Fibroblast of peridontal ligament (primary cell): ENCODE results near the gene MBLAC1.
A peak's percentile ranks its signal among the peaks of the same experiment; 100 is the strongest.

Experiments
- DNase-seq: peaks from one replicate; pipeline ENCODE4 v3.0.0-alpha.2; 2010; ENCODE audit errors: extremely low read depth

MBLAC1 gene

DNA sequence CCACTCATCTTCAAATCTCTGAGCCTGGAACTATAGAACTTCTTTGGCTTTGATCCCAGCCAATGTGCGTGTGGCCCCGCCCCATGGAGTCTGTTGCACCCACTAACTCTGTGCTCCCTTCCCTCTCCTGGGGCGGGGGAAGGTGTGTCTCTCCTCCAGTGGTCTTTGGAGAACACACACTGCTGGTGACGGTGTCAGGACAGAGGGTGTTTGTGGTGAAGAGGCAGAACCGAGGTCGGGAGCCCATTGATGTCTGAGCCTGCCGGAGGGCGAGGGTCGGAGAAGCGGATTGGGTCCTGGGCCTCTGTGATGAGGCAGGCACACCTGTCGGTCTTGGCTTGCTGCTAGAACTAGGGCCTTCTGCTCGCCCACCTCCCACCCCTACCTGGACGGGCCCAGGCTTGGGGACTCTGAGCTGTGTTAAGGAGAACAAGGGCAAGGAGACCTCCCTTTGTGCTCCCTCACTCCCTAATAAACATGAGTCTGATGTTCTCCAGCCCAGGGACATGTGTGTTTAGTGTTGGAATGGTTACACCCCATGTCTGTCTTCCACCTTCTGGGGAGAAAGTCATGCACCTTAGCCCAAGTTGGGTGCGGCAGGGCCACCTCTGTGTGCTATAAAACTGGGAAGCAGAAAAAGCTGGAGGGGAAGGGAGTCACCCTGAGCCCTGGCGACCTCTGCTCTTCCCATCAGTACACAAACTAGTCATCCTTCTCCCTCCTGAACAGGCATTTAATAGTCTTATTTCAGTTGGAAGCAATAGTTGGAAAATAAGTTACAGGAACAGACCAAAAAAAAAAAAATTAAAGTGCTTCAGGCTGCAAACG, 27.2 kb downstream of the MBLAC1 start:
- no peak for DNase-seq

DNA sequence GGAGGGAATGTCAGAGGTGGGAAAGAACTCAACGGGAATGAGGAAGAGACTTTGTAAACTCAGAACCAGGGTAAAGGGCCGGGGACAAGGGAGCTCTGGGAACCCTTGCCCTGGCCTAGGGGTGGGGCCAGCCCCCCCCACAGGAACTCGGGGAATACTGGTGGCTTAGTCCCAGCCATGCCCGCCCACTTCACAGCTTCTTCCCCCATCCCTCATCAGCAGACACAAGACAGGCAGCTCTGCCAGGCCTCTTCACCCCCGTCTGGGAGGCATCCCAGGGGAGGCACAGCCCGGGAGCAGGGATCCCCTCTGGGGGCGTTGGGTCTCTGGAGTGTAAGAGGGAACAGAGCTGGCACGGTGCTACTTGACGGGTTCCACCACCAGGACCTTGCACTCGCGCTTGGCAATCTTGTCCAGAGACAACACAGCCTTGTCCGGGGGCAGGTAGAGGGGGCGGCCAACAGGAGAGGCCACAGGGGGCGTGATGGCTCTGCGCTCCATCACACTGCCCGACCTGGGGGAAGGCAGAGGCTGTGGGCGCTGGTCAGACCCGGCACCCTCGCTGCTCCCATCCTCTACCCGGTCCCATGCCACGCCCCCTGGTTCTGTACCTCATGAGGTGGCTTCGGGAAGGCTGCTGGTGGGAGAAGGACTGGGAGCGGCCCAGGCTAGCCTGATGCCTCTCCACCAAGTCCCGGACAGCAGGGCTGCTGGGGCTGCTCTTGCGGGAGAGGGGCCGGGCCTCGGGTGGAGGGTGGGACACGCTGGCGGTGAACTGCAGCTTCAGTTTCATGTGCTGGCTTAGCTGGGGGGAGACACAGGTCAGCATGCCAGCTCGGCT, 28.1 kb downstream of the MBLAC1 start:
- no peak for DNase-seq

DNA sequence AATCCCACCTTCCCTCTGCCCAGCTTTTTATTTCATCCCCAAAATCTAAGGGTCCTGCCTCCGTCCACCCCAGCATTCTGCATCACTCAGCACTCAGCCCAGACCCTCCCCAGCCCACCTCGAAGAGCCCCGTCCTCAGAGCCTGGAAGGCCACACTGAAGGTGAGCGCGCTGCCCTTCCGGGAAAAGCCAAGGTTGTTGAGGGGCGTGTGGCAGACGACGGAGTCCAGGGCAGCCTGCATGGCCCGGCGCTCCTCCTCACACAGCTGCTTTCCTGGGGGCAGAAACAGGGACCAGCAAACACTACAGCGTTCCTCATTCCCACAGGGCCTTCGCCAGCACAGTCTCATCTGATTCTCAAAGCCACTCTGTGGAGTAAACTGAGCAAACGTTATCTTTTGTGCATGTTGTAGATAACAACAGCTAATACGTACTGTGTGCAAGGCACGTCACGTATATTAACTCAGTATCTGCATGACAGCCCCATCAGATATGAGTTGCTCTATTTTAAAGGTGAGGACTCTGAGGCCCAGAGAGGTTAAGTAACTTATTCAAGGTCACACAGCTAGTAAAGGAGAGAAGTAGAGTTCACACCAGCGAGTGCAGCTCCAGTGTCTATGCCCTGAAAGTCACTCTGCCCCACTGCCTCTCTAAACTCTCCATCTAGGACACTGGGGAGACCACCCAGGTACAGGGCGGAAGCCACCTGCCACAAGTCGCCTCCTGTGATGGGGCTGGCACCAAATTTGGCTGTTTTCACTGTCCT, 29.0 kb downstream of the MBLAC1 start:
- no peak for DNase-seq

DNA sequence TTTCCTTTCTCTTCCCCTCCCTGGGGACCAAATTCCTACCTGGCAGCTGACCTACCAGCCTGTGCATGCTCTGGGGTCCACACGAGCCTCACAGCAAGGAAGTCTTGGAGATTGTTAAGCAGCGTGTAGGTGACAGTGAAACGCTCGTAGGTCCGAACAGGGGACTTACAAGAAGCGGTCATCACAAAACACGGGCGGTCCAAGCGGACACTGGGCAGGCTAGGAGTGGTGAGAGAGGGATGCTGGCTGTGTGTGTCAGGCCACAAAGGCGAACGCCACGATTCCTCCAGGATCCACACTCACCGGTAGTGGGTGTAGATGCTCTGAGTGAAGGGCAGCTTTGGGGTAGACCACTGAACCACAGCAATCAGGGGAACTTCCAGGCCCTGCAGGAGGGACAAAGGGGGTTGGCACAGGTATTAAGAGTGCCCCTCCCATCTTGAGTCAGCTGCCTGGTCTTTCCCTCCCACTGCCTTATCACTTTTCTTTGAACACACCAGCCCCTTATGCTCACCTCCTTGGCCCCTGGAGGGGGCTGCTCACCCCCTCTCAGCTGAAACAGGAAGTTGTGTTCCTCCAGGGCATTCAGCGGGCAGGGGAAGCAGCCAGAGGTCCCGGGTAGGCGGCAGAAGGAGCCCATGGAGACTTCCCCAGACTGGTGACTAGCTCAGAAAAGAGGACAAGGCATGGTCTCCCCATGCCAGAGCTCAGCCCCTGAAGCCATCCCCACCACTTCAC, 29.7 kb downstream of the MBLAC1 start:
- DNase-seq, result no peak

DNA sequence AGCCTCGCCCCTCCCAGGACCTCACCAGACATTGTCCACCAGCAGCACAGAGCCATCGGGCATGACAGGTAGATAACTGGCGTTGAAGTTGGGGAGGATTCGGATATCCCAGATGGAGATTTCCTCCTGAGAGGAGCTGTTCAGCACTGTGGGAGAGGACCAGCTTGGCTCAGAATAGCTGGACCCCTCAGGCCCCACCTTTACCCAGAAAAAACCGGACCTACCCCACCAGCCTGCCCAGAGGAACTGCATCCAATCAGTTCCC, 30.2 kb downstream of the MBLAC1 start:
- DNase-seq, result no peak

DNA sequence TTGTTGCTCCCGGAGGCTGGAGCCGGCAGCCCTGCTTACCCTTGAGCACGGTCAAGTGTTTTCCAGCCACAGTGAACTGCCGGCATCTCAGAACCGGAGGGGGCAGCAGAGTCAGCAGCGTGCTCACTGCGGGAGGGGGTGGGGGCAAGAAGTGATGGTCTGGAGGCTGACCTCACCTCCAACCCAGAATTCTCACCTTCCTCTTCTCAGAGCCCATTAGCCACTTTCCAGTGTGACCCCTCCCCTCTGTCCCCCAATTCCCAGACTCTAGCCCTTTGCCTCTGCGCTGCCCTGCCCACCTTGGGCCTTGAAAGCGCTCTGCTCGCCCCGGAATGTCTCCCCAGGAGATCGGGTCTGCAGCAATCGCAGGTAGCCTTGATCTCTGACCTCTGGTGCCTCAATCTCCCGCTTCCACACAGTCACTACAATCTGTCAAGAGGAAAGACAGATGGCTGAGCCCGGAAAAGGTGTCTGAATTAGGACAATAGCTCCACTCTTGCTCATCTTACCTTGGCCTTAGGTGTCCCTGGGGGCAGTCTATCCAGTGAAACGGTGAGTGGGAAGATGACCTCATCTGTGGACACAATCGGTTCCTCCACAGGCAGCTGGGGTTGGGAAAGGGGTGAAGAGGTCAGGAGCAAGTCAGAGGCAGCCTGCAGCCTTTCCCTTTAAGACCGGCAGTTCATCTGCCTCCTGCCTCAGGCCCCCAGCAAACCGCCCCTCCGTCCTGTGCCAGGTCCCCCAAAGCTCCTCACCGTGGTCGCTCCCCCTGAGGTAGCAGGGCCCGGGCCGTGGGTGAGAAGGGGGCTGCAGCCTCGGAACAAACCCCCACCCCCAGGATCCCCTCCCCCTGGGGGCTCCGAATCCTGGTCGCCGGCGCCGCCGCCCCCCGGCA, 30.8 kb downstream of the MBLAC1 start:
- peak; percentile 33 for DNase-seq

DNA sequence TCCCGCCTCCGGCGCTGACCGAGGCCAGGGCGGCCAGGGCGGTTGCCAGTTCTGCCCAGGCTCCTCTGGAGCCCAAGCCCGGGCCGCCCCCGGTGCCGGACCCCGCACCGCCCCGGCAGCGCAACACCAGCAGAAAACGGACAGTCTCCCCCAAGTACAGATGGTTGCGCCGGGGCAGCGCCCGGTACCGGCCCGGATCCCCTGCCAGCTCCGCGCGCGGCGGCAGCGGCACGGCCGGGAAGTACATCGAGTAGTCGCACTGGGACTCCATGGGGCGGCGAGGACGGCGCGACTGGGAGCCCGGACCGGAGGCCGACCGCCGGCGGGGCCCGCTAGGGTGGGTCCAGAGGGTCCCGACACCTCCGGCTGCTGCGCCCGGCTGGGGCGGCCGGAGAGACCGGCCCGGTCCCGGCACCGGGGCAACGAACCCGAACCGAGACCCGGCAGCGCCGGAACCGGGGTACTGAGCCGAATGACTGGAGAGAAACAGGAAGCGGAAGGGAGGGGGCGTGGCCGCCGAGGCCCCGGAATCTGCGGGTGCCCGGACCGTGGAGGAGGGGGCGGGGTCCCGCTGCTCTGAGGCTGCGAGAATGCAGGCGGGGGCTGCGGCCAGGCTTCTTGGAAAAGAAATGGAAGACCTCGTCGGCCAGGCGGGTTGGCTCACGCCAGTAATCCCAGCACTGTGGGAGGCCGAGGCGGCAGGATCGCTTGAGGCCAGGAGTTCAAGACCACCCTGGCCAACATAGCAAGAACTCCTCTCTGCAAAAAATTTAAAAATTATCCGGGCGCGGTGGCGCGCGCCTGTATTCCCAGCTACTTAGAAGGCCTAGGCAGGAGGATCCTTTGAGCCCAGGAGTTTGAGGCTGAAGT, 31.7 kb downstream of the MBLAC1 start, which contains the start of gene TRAPPC14:
Gene TRAPPC14 (minus strand): TSS at position 495 of the 870 bp plus-strand sequence. CDS start 224 bp downstream, at position 271.
- DNase-seq, result peak; percentile 67

DNA sequence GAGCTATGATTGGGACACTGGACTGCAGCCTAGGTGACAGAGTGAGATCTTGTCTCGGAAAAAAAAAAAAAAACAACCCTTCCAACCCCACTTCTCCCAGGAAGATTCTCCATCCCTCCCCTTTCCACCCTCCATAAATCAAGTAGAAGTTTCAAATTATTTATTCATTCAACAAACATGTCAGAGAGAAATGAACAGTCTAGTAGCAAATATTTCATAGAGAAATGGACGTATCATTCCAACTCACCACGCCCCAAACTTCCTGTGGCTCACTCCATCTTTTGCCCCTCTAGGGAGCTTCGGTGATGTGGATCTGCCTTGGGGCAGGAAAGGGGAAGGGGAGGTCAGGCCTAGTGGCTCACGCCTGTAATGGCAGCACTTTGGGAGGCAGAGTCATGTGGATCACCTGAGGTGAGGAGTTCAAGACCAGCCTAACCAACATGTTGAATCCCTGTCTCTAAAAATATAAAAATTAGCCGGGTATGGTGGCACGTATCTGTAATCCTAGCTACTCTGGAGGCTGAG, 32.4 kb downstream of the MBLAC1 start:
- DNase-seq, result no peak

DNA sequence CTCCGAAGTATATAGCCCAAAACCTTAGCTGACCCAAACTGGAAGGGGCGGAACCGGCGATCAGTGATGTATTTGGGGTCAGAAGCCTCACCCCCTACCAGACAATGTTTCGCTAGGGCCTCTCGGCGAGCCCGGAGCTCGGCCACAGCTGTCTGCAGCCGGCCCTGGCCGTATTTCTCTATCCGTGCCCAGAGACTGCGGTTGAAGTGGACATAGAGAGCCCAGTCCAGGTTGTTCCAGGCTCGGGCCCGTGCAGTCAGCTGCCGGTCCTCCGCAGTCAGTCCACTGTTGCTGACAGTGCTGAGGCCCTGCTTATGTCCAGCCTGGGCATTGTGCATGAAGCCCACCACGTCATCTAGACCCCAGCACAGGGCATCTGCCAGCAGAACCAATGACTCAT, 33.3 kb downstream of the MBLAC1 start:
- no peak for DNase-seq

DNA sequence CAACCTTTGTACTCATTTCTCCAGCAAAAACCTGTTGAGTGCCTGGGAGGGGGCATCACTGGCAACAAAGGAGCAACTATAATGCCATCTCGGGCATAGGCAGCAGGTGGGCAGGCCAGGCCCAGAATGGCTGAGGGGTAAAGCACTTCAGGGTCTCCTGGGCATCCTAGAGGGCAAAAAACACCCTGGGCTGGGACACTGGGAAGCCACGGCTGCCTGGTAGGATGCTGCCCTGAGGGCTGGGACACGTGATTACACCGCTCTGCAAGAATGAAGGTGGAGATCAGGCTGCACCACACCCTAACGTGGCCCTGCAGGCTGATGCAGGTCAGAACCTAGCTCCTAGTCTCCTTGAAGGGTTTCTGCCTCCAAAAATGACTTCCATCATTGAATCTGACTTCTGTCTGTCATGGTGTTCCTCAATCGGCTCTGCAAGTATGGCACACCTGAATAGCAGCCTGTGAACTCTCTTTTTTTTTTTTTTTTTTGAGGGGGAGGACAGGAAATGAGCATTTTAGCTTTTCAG, 36.3 kb downstream of the MBLAC1 start:
- no peak for DNase-seq

DNA sequence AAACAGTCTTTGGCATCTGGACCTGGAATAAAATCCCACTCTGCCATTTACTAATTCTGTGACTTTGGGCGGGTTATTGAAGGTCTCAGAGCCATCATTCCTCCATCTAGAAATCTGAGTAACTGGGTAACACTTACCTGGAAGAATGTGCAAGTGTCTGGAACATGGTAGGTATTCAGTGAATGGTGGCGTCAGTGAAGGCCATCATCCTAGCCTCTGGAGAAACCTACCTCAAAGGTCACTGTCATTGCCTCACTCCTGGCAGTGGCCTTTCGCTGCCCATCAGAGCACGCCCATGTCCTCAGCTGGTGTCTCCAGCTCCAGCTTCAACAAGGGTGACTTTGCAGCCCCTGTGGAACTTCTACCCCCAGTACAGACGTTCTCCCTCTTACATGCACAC, 37.1 kb downstream of the MBLAC1 start:
- no peak for DNase-seq

DNA sequence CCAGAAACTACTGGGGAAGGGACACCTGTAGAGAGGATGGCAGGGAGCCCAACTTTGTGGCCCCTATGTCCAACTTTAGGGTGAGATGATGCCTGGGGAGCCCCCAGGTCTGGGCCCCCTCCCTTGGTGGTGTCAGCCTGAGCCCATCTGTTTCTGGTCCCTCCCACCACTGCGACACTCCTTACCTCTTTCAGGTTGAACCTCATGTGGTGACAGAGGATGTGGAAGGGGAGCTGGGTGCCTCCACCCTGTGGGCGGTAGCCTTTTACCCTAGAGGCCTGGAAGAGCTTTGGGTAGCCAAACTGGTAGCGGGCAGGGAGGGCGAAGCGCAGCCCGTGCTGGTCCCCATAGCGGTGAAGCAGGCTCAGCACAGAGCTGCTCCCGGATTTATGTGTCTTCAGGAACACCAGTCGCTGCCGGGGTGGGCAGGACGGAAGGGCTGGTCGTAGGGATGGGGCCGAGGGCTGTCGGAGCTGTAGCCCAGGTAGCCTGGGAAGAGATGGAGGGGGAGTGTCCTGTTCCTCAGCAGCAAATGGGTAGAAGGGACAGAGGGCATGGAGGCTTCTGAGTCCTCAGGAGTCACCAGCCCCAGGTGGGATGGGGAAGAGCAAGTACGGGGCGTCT, 39.7 kb downstream of the MBLAC1 start:
- no peak for DNase-seq

DNA sequence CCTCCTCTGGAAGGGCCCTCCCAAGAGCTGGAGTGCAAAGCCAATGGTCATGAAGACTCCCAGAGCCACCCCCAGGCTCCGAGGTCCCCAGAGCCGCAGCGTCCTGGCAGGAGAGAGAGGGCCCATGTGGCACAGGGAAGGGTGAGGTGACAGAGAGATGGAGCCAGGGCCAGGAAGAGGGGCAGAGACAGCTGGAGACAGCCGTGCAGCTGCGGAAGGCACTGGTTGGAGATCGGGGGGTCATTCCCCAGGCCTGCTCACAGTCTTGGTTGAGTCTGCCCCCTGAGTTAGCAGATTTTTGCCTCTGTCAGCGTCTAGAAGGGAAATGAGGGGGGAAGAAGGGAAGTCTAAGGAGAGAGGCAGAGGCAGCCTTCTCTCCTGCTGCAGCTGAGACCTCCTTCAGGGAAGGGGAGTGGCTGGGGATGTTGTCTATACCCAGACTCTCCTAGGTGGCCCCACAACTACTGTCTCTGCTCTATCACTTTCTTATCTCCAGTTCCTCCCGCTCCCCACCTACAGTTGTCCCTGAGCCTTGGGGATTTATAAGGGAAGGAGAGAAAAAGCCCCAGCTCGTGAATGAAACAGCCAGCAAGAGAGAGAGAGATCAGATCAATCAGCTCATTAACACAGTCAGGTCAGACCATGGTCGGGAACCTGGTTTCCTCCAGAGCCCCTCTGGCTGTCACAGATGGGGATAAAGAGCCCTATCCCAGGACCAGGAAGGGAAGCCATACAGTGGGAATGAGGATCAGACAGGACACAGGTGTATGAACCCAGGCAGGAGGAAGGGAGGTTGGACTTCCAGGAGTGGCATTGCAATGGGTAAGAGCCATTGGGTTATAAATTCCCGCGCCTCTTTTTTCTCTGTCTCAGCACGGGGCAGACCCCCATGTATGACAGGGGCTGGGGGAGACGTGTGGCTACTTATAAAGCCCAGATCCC, 40.5 kb downstream of the MBLAC1 start:
- no peak for DNase-seq

DNA sequence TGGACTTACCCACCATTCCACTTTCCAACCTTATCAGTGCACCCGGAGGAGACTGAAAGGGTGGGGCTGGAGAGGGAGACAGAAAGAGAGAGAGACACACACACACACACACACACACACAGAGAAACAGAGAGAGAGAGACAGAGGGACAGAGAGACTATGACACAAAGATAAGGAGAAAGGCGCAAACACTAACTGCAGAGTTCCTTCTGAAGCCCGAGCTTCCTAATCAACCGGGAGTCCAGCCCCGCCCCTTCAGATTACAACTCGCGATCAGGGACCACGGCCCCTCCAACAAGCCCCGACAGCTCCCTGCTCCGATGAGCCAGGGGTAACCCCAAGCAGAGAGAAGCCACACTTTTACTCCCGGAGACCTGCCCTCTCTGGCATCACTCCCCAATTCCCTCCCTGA, 41.2 kb downstream of the MBLAC1 start:
- DNase-seq, result peak; percentile 31

DNA sequence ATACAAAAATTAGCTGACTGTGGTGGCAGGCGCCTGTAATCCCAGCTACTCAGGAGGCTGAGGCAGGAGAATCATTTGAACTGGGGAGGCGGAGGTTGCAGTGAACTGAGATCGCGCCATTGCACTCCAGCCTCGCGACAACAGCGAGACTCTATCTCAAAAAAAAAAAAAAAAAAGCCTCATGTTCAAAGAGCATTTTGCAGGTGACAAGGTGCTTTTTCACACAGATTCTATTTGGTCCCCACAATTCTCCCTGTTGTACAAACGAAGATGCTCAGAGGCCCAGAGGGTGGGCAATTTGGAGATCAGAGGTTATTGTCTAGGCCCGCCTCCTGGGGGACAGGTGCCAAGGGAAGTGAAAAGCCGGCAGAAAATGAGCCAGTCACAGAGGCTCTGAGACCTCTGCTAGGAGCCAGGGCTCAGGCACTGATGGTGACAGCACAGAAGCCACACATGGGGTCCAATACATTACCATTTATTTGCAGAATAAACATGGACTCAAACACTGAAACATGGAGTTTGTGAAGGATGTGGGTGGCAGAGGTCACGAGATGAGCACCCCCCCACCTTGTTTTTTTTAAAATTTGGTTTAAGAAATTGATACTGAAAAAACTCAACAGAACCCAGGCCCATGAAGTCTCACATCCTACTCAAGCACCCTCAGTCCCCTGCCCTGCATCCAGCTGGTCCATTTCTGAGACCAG, 42.5 kb downstream of the MBLAC1 start:
- DNase-seq, result no peak

DNA sequence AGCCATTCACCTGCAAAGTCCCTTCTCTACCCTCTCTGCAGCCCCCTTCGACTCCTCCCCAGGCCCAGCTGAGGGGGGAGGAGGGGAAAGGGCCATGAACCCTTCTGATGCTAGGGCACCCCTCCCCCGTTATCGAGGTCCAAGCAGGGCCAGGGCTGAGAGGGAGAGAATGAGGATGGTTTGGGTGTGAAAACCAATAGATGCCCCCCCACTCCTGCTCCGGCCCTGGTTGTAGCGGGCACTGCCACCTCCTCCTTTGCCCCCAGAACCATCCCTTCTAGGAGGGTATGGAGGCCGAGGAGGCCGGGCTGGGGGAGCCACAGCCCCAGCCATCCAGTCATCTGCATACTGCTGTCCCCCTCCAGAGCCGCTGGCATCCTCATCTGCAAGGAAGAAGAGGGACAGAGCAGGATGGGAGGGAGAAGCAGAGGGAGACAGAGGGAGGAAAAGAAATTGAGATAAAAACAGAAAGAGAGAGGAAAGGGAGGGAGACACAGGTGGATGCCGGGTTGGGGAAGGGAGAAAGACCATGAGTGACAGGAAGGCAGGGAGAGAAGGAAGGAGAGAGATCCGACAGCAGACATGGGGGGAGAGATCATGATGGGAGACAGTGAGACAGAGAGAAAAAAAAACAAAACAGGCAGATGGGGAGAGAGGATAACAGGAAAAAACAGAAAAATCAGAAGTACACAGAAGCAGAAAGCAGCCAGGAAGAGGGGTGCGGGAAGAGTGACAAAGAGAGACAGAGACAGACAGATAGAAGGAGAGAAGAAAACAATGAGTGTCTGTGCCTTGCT, 43.5 kb downstream of the MBLAC1 start:
- DNase-seq, result no peak
